HuH-7 (cell line): Measurements from ENCODE around the gene NPR3.

Source experiments
- DNase-seq: peaks from one replicate; pipeline ENCODE4 v3.0.0; 2011; ENCODE audit warnings: low spot score

Gene NPR3

DNA sequence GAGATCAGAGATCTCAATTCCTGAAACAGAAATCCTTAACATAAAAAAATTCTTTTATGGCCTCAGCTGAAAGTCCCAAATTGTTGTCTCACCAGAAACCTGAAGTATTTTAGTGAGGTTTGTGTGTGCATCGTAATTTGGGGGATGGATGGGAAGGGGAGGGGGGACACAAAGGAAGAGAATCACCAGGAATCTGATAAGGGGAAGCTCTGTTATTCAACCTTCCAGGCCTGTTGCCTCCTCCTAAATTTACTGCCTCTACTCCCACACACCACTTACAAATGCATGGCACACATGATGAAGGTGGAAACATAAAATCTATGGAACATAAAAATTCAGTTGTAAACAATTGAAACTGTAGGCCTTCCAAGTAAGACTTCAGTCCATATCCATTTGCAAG lies 97.7 kb downstream of the NPR3 start:
- DNase-seq: no peak

- DNase-seq: no peak
Observed at GRCh38 chr5:32810804-32811203, 99.7 kb downstream of the NPR3 start.

GRCh38 chr5:32812399-32812798 lies 101.3 kb downstream of the NPR3 start:
- DNase-seq: no peak

- no peak for DNase-seq
Observed at GRCh38 chr5:32814141-32814540, 103.0 kb downstream of the NPR3 start.

DNA sequence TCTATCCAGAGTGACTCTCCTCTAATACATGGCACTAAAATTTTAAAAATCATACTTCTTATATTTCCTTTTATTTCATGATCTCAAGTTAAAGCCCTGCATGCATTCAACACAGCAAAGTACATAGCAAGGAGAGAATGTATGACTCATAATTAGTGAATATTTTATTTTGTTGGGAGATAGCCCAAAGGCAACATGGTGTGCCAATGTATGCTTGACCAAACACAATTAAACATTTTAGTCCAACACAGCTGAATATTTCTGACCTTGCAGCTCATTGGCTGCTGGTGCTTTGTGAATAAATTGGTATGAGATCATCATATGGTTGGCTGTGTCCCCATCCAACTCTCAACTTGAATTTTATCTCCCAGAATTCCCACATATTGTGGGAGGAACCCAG lies 103.5 kb downstream of the NPR3 start:
- no peak for DNase-seq

GRCh38 chr5:32827981-32828380 lies 116.9 kb downstream of the NPR3 start:
- no peak for DNase-seq

GRCh38 chr5:32828492-32828891 lies 117.4 kb downstream of the NPR3 start:
- no peak for DNase-seq

GRCh38 chr5:32831624-32832023 lies 120.5 kb downstream of the NPR3 start:
- DNase-seq: no peak

- DNase-seq: no peak
Observed at GRCh38 chr5:32833127-32833526, 122.0 kb downstream of the NPR3 start.

DNA sequence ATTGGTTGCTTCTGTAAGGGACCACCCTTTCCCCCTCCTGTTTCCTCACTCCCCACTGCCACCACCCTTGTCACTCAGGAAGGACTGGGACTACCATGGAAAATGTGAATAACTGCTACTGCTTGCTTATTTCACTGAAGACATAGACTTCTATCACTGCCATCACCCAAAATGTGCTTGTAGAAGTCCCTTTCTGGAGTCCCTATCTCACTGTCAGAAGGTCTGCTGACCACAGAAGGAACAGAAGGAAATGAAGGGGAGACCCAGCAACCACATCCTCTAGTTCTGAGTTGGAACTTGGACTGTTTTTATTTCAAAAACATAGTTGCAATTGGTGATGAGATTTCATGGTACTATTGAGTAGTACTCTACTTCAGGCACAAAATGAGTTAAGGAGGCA lies 122.5 kb downstream of the NPR3 start:
- DNase-seq: no peak

DNA sequence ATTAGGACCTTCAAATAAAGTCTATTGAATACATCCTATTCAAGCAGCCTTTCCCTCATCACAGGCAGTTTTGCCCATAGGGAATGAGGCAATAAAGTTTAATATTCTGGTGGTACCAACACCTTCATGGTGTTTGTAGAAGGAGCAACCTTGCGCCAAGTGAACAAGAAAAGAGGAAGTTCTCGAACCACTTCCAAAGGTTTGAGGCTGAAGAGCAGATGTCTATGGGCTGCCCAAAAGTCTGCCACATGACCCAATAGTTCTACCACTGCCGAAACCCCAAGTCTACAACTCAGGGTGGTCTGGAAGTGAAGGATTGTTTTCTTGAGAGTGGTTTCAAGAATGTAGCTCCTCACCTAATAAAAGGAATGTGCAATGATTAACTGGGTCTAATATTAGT lies 123.1 kb downstream of the NPR3 start:
- no peak for DNase-seq

- DNase-seq: no peak
Observed at GRCh38 chr5:32836176-32836575, 125.1 kb downstream of the NPR3 start.

- DNase-seq: no peak
Observed at GRCh38 chr5:32837211-32837610, 126.1 kb downstream of the NPR3 start.

- DNase-seq: no peak
Observed at GRCh38 chr5:32839106-32839505, 128.0 kb downstream of the NPR3 start.

DNA sequence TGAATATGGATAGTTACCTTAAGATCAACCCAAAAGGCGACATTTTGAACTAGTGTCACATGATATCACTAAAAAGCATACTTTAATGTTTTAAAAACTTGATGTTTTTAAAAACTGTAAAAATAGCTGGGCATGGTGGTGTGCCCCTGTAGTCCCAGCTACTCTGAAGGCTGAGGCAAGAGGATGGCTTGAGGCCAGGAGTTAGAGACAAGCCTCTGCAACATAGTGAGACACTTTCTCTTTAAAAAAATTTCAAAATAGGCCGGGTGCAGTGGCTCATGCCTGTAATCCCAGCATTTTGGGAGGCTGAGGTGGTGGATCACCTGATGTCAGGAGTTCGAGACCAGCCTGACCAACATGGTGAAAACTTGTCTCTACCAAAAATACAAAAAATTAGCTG lies 129.5 kb downstream of the NPR3 start:
- no peak for DNase-seq
